H1 (cell line): ENCODE results near the gene DOCK11. TPM values are rescaled to one million over a fixed set of nuclear protein-coding genes. Genes with fewer than 3 reads are reported as not detected.

Source experiments
- CTCF ChIA-PET: fragments of 300-600 bp; sonication (Branson Sonifier 250); formaldehyde crosslinking; loops from one replicate; lab custom pipeline; 2021; ENCODE audit not compliant: partially characterized antibody; lab: Charles Lee
- POLR2A ChIA-PET: fragments of 300-600 bp; sonication (Branson Sonifier 250); formaldehyde crosslinking; loops from one replicate; lab custom pipeline; 2021; ENCODE audit warnings: inconsistent platforms; ENCODE audit not compliant: partially characterized antibody; lab: Charles Lee
- DNase-seq, 2 experiments: peaks; one replicate each; pipeline versions ENCODE4 v3.0.0 to v3.0.0-alpha.2; 2010 to 2022; ENCODE audit warnings: low spot score in 2 of 2, low read depth in 1 of 2, mixed read lengths in 1 of 2
- FAIRE-seq: peaks from 2 replicates; lab custom pipeline; 2011; peaks lifted over from hg19 to GRCh38; lab: Jason Lieb, UNC
- H2AFZ ChIP-seq: 2 replicates; pipeline ENCODE4 v1.8.1; 2012; ENCODE audit warnings: low read length, inconsistent platforms
- H2AK5ac ChIP-seq: 2 replicates; pipeline ENCODE4 v1.6.1; 2013; ENCODE audit warnings: low read depth, low read length
- H2BK120ac ChIP-seq: replicated peaks from 2 replicates; pipeline ENCODE3; 2013; ENCODE audit warnings: low read depth, low read length, inconsistent platforms
- H2BK12ac ChIP-seq: 2 replicates; pipeline ENCODE4 v1.6.1; 2013; ENCODE audit warnings: low read depth, low read length
- H2BK15ac ChIP-seq: 2 replicates; pipeline ENCODE4 v1.6.1; 2013; ENCODE audit warnings: low read length
- H2BK20ac ChIP-seq: 2 replicates; pipeline ENCODE4 v1.6.1; 2013; ENCODE audit warnings: low read length
- H2BK5ac ChIP-seq: 2 replicates; pipeline ENCODE4 v1.6.1; 2013; ENCODE audit warnings: low read depth, low read length
- H3K14ac ChIP-seq: 2 replicates; pipeline ENCODE4 v1.6.1; 2013; ENCODE audit warnings: inconsistent platforms; ENCODE audit not compliant: insufficient read length
- H3K18ac ChIP-seq: 2 replicates; pipeline ENCODE4 v1.6.1; 2013; ENCODE audit warnings: low read length; ENCODE audit errors: extremely low read depth
- H3K23ac ChIP-seq: 2 replicates; pipeline ENCODE4 v1.6.1; 2013; ENCODE audit warnings: inconsistent platforms; ENCODE audit not compliant: insufficient read length
- H3K23me2 ChIP-seq: 2 replicates; pipeline ENCODE4 v1.6.1; 2013; ENCODE audit warnings: low read depth, low read length
- H3K27ac ChIP-seq: 2 replicates; pipeline ENCODE4 v1.6.1; 2011; ENCODE audit warnings: low read depth, low read length, inconsistent platforms
- H3K27me3 ChIP-seq, 4 experiments: replicated peaks in 1 of 4; 1 replicate in 1 of 4; 2 replicates in 3 of 4; pipeline versions ENCODE4 v1.6.1 to v1.8.1; 2011 to 2013; ENCODE audit warnings: low read length in 3 of 4, mild to moderate bottlenecking in 3 of 4, inconsistent platforms in 2 of 4, mixed read lengths in 2 of 4, moderate library complexity in 1 of 4; ENCODE audit not compliant: control insufficient read depth in 3 of 4, insufficient read depth in 3 of 4; ENCODE audit errors: extremely low read depth in 1 of 4
- H3K36me3 ChIP-seq, 4 experiments: 2 replicates each; pipeline versions ENCODE4 v1.6.1 to v1.8.1; 2011 to 2013; ENCODE audit warnings: mild to moderate bottlenecking in 4 of 4, low read length in 3 of 4, moderate library complexity in 2 of 4, control low read depth in 1 of 4, inconsistent platforms in 1 of 4; ENCODE audit not compliant: insufficient read depth in 4 of 4, control insufficient read depth in 2 of 4
- H3K4ac ChIP-seq: replicated peaks from 2 replicates; pipeline ENCODE3; 2013; ENCODE audit warnings: low read length, low read depth, mixed read lengths, inconsistent platforms; ENCODE audit not compliant: insufficient read length
- H3K4me1 ChIP-seq, 4 experiments: replicated peaks in 1 of 4; 1 replicate in 1 of 4; 2 replicates in 3 of 4; pipeline versions ENCODE4 v1.6.1 to v1.8.1; 2011 to 2013; ENCODE audit warnings: low read length in 3 of 4, inconsistent platforms in 2 of 4, mixed read lengths in 1 of 4; ENCODE audit not compliant: insufficient read depth in 4 of 4, control insufficient read depth in 3 of 4
- H3K4me2 ChIP-seq, 2 experiments: 2 replicates each; pipeline versions ENCODE4 v1.6.1 to v1.8.1; 2011 to 2013; ENCODE audit warnings: low read depth in 2 of 2, low read length in 2 of 2, control low read depth in 1 of 2, inconsistent platforms in 1 of 2, mild to moderate bottlenecking in 1 of 2; ENCODE audit not compliant: insufficient read depth in 1 of 2
- H3K4me3 ChIP-seq, 4 experiments: fragments of 200-600, 300-600 bp in 1 of 4; sonication (generic), shearing (Covaris generic), sonication (Bioruptor Twin) in 1 of 4; 2 replicates each; pipeline versions ENCODE4 v1.5.1 to v1.8.1; 2011 to 2016; ENCODE audit warnings: low read length in 4 of 4, low read depth in 3 of 4, control low read depth in 2 of 4, inconsistent platforms in 2 of 4, mild to moderate bottlenecking in 2 of 4, mixed read lengths in 1 of 4, moderate library complexity in 1 of 4; ENCODE audit not compliant: insufficient read depth in 2 of 4; ENCODE audit errors: extremely low read depth in 1 of 4
- H3K56ac ChIP-seq: replicated peaks from 2 replicates; pipeline ENCODE3; 2013; ENCODE audit warnings: low read depth, mild to moderate bottlenecking, mixed read lengths, low read length, inconsistent platforms; ENCODE audit not compliant: insufficient read length
- H3K79me1 ChIP-seq: 2 replicates; pipeline ENCODE4 v1.6.1; 2013; ENCODE audit warnings: low read depth, low read length, control low read depth
- H3K79me2 ChIP-seq, 2 experiments: 2 replicates each; pipeline versions ENCODE4 v1.6.1 to v1.8.1; 2012 to 2013; ENCODE audit warnings: low read length in 2 of 2, mild to moderate bottlenecking in 2 of 2, inconsistent platforms in 1 of 2; ENCODE audit not compliant: insufficient read depth in 2 of 2, control insufficient read depth in 1 of 2
- H3K9ac ChIP-seq, 4 experiments: replicated peaks in 1 of 4; 1 replicate in 1 of 4; 2 replicates in 3 of 4; pipeline versions ENCODE4 v1.6.1 to v1.8.1; 2011 to 2013; ENCODE audit warnings: low read depth in 3 of 4, low read length in 3 of 4, control low read depth in 2 of 4, mild to moderate bottlenecking in 2 of 4, moderate library complexity in 2 of 4, inconsistent platforms in 1 of 4; ENCODE audit errors: extremely low read depth in 1 of 4
- H3K9me3 ChIP-seq, 2 experiments: 2 replicates each; pipeline versions ENCODE4 v1.6.1 to v1.8.1; 2012 to 2013; ENCODE audit warnings: mild to moderate bottlenecking in 2 of 2, moderate library complexity in 2 of 2, control low read depth in 1 of 2, inconsistent platforms in 1 of 2, low read depth in 1 of 2, low read length in 1 of 2, mixed read lengths in 1 of 2; ENCODE audit not compliant: insufficient read depth in 2 of 2
- H4K20me1 ChIP-seq, 2 experiments: replicated peaks in 1 of 2; 2 replicates each; pipeline versions ENCODE3 to v1.8.1; 2011 to 2013; ENCODE audit warnings: inconsistent platforms in 2 of 2, low read length in 2 of 2, mild to moderate bottlenecking in 1 of 2; ENCODE audit not compliant: insufficient read depth in 2 of 2, control insufficient read depth in 1 of 2
- H4K5ac ChIP-seq: 2 replicates; pipeline ENCODE4 v1.6.1; 2013; ENCODE audit warnings: low read length, low read depth, mixed read lengths, inconsistent platforms; ENCODE audit not compliant: insufficient read length
- H4K8ac ChIP-seq: 2 replicates; pipeline ENCODE4 v1.8.0; 2013; ENCODE audit warnings: mild to moderate bottlenecking, moderate library complexity, low read length, inconsistent platforms; ENCODE audit not compliant: insufficient read depth; ENCODE audit errors: extremely low read depth
- H4K91ac ChIP-seq: replicated peaks from 2 replicates; pipeline ENCODE3; 2013; ENCODE audit warnings: low read length, mixed read lengths, inconsistent platforms; ENCODE audit not compliant: insufficient read length
- POLR2A ChIP-seq, 2 experiments: IDR thresholded peaks; 1 replicate in 1 of 2; 2 replicates in 1 of 2; pipeline ENCODE4 v1.6.1; 2011; ENCODE audit warnings: low read depth in 2 of 2, low read length in 2 of 2, mild to moderate bottlenecking in 2 of 2; ENCODE audit errors: control extremely low read depth in 1 of 2
- SP4 ChIP-seq: IDR thresholded peaks from 2 replicates; pipeline ENCODE4 v1.6.1; 2012; ENCODE audit warnings: low read length, inconsistent platforms
- WGBS, 2 experiments: shearing (Covaris generic) in 1 of 2; methylation state at CpG; one replicate each; pipeline versions ENCODE4 v1.1.6 to v1.1.7; 2013 to 2015; ENCODE audit warnings: low lambda C conversion rate in 2 of 2, mixed read lengths in 2 of 2, inconsistent platforms in 1 of 2, low coverage in 1 of 2, missing lambda C conversion rate in 1 of 2; ENCODE audit not compliant: insufficient replicate concordance in 2 of 2, insufficient coverage in 1 of 2, insufficient read length in 1 of 2; ENCODE audit errors: extremely low coverage in 1 of 2, missing lambda C conversion rate in 1 of 2; 5-methylcytosine and 5-hydroxymethylcytosine counted together
- polyA plus RNA-seq, 7 experiments: library from polyadenylated mRNA; depleted of rRNA in 3 of 7; stranded (reverse) in 5 of 7; unstranded in 2 of 7; fragments of >200 nt in 5 of 7; fragments of 200-250 nt in 2 of 7; gene quantifications; 1 replicate in 5 of 7; 2 replicates in 1 of 7; 4 replicates in 1 of 7; pipeline versions ENCODE4 v1.2.1 to v1.2.3, GENCODE V29; 2011 to 2013; ENCODE audit warnings: missing spikeins in 2 of 7, mixed read lengths in 2 of 7
- total RNA-seq: library from RNA; stranded (reverse); fragmentation: NEBNext Ultra II Directional; extraction: Animal tissue kit (Norgen Biotek cat#: 25700); gene quantifications from 2 replicates; pipeline ENCODE4 v1.2.1, GENCODE V29; 2021
- TF ChIP-seq, protein P1 (sequence below): IDR thresholded peaks from 2 replicates; pipeline ENCODE4 v1.6.1; 2011; ENCODE audit warnings: low read length, improper control_type of control experiment

DOCK11 gene
- total and polyA plus RNA-seq, 2 of the 8 experiments (the other 6 are each of a cell fraction or from before 2014, with no cell fraction given): 4.9 to 12.0 TPM

DNA sequence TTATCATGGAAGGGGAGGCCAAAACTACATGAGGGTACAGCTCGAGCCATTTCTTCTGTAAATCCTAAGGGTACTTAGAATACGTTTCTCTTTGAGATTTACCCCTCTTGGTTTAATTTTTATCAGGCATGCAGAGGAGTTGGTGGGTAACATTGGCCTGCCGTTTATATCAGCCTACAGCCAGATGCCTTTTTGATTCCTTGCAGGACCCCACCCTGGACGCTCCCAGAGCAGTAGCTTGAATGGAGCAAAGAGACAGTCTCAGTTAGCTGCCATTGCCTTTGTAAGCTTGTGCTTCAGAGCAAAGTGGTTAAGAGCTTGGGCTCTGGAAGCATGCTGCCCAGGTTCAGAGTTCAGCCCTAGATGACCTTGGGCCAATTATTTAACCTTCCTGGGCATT lies 9.0 kb downstream of the DOCK11 start:
- TF ChIP-seq, protein P1, sequence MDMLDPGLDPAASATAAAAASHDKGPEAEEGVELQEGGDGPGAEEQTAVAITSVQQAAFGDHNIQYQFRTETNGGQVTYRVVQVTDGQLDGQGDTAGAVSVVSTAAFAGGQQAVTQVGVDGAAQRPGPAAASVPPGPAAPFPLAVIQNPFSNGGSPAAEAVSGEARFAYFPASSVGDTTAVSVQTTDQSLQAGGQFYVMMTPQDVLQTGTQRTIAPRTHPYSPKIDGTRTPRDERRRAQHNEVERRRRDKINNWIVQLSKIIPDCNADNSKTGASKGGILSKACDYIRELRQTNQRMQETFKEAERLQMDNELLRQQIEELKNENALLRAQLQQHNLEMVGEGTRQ: no peak
- no peak for TF ChIP-seq POLR2A (IDR thresholded peaks at IDR 0.05; ENCODE audit: control extremely low read depth in 1 of 2, low read depth in 2 of 2, low read length in 2 of 2)
- TF ChIP-seq SP4: no peak
- Histone ChIP-seq H4K20me1 (no peaks in the 10 kb centered on the region), H3K79me2 (no peaks in the 10 kb centered on the region), H2AK5ac (no peak overlapping the region), H4K8ac (no peak overlapping the region), H3K4me1 (no peaks in the 10 kb centered on the region; a peak in 1 of 7 replicates), H3K4me2 (no peak overlapping the region), H3K9me3 (no peaks in the 10 kb centered on the region), H3K4me3 (no peak overlapping the region), H3K23ac (no peak overlapping the region), H3K14ac (no peak overlapping the region), H3K23me2 (no peaks in the 10 kb centered on the region), H2BK15ac (no peak overlapping the region), H3K9ac (no peak overlapping the region), H2AFZ (no peak overlapping the region), H2BK120ac (no peak overlapping the region), H2BK5ac (no peak overlapping the region), H3K27me3 (no peaks in the 10 kb centered on the region), H2BK20ac (no peak overlapping the region), H3K4ac (no peak overlapping the region), H3K27ac (no peak overlapping the region), H4K91ac (no peak overlapping the region), H3K79me1 (no peaks in the 10 kb centered on the region), H3K18ac (no peak overlapping the region), H4K5ac (no peak overlapping the region), H2BK12ac (no peak overlapping the region), H3K36me3 (no peaks in the 10 kb centered on the region), H3K56ac (no peak overlapping the region)
- no peak for FAIRE-seq
- ChIA-PET CTCF (no interaction called here), POLR2A (no interaction called here)
- no peak for DNase-seq
- WGBS, 2 experiments: 81% methylated on average over 4 of the region's 4 CpGs; no CpG with 5 or more reads in 1 of the 2 experiments
